ENCODE data around the gene PDGFC. TPM values are rescaled to one million over a fixed set of nuclear protein-coding genes. Genes with fewer than 3 reads are reported as not detected.

The PDGFC gene
- total RNA-seq, 4 donors from 2014 or later = 28.0 to 43.9 (median 34.8) TPM

DNA sequence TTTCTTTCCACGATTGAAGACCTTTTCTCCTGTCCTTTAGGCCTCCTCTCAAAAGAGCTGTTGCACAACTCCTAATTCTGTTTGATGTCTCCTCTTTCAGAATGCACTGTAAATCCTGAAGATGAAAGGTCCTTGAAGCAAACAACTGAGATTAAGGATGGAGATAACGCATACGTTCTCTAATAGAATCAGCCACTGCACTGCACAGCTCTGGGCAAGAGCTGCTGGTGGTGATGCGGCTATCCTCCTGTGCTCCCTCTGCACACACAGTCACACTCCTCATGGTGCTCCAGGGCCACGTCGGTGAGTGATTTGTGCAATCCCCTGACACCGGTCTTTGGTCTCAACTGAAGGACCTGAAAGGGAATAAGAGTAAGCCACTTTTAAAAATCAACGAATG, 208.7 kb downstream of the PDGFC start:
- TF ChIP-seq, protein P1, sequence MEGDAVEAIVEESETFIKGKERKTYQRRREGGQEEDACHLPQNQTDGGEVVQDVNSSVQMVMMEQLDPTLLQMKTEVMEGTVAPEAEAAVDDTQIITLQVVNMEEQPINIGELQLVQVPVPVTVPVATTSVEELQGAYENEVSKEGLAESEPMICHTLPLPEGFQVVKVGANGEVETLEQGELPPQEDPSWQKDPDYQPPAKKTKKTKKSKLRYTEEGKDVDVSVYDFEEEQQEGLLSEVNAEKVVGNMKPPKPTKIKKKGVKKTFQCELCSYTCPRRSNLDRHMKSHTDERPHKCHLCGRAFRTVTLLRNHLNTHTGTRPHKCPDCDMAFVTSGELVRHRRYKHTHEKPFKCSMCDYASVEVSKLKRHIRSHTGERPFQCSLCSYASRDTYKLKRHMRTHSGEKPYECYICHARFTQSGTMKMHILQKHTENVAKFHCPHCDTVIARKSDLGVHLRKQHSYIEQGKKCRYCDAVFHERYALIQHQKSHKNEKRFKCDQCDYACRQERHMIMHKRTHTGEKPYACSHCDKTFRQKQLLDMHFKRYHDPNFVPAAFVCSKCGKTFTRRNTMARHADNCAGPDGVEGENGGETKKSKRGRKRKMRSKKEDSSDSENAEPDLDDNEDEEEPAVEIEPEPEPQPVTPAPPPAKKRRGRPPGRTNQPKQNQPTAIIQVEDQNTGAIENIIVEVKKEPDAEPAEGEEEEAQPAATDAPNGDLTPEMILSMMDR (IDR thresholded peaks at IDR 0.05) = no peak
- TF ChIP-seq POLR2AphosphoS5 (IDR thresholded peaks at IDR 0.05) (no peak), EP300 (IDR thresholded peaks at IDR 0.05) (no peak), POLR2A (IDR thresholded peaks at IDR 0.05) (no peak)
- 74 to 77% methylated on average over 4 to 6 of the region's 8 CpGs for WGBS, 2 donors (ENCODE audit: low coverage in 1 of 2)
- no peaks in the 10 kb centered on the region for H3K27me3 ChIP-seq
- H3K4me3 ChIP-seq = no peak overlapping the region
- ATAC-seq = no peak
- peaks cover 0 to 29% (median 0%) of the 10 kb centered on the region in 3 donors for H3K4me1 ChIP-seq
- H3K9me3 ChIP-seq = no peaks in the 10 kb centered on the region
- no peak overlapping the region for H3K27ac ChIP-seq
- peaks cover 0 to 6% of the 10 kb centered on the region in 2 donors for H3K36me3 ChIP-seq

GRCh38 chr4:156756118-156756517, 215.5 kb downstream of the PDGFC start:
- Histone ChIP-seq H3K27me3 (no peaks in the 10 kb centered on the region), H3K4me3 (no peak overlapping the region), H3K9me3 (no peaks in the 10 kb centered on the region), H3K27ac (no peak overlapping the region), H3K4me1 (no peaks in the 10 kb centered on the region), H3K36me3 (no peaks in the 10 kb centered on the region)
- ATAC-seq = no peak
- TF ChIP-seq EP300 (IDR thresholded peaks at IDR 0.05) (no peak), POLR2A (IDR thresholded peaks at IDR 0.05) (no peak), POLR2AphosphoS5 (IDR thresholded peaks at IDR 0.05) (no peak)
- TF ChIP-seq, protein P1 (IDR thresholded peaks at IDR 0.05) = no peak

- no peaks in the 10 kb centered on the region for H3K27me3 ChIP-seq
- H3K4me3 ChIP-seq = no peak overlapping the region
- H3K4me1 ChIP-seq = no peaks in the 10 kb centered on the region
- TF ChIP-seq EP300 (IDR thresholded peaks at IDR 0.05) (no peak), POLR2AphosphoS5 (IDR thresholded peaks at IDR 0.05) (no peak), POLR2A (IDR thresholded peaks at IDR 0.05) (no peak)
- TF ChIP-seq, protein P1 (IDR thresholded peaks at IDR 0.05) = no peak
- no peak for ATAC-seq
- WGBS, 2 donors (ENCODE audit: low coverage in 1 of 2) = 59 to 68% methylated on average over 4 to 5 of the region's 5 CpGs
- no peaks in the 10 kb centered on the region for H3K36me3 ChIP-seq
- H3K27ac ChIP-seq = no peak overlapping the region
- H3K9me3 ChIP-seq = no peaks in the 10 kb centered on the region
These were observed 216.6 kb downstream of the PDGFC start for GRCh38 chr4:156754832-156755570.

- no peaks in the 10 kb centered on the region for H3K27me3 ChIP-seq
- no peak overlapping the region for H3K27ac ChIP-seq
- H3K9me3 ChIP-seq = no peaks in the 10 kb centered on the region
- H3K4me1 ChIP-seq = no peaks in the 10 kb centered on the region
- no peaks in the 10 kb centered on the region for H3K36me3 ChIP-seq
- WGBS, 2 donors (ENCODE audit: low coverage in 1 of 2) = 46 to 71% methylated on average over 1 of the region's 1 CpG
- no peak overlapping the region for H3K4me3 ChIP-seq
- no peak for ATAC-seq
- TF ChIP-seq POLR2AphosphoS5 (IDR thresholded peaks at IDR 0.05) (no peak), EP300 (IDR thresholded peaks at IDR 0.05) (no peak), POLR2A (IDR thresholded peaks at IDR 0.05) (no peak)
- TF ChIP-seq, protein P1 (IDR thresholded peaks at IDR 0.05) = no peak
These were observed 220.1 kb downstream of the PDGFC start for GRCh38 chr4:156751486-156751885.

Measured in gastroesophageal sphincter (tissue), 4 donors.